WI38 (cell line): ENCODE data around the gene TAAR8.
A peak's percentile ranks its signal among the peaks of the same experiment; 100 is the strongest.
"Not testable (repeated sequence)": the region's sequence is repeated elsewhere in the genome, so short reads cannot be mapped to it uniquely, and the experiment has no call there.

Experiments used
- H3K4me3 ChIP-seq: 2 replicates; pipeline ENCODE4 v1.5.1; 2011; ENCODE audit warnings: low read depth, mild to moderate bottlenecking, control low read depth, low read length
- CTCF ChIP-seq: IDR thresholded peaks from 2 replicates; pipeline ENCODE4 v1.5.1; 2012; ENCODE audit warnings: low read depth, mild to moderate bottlenecking, control low read depth, low read length

Gene TAAR8

GRCh38 chr6:132598473-132598872 lies 46.0 kb downstream of the TAAR8 start:
- H3K4me3 ChIP-seq, result no peak overlapping the region
- TF ChIP-seq CTCF, result 0 out of 2 replicates have a peak, but pooled peaks have one; percentile 6

DNA sequence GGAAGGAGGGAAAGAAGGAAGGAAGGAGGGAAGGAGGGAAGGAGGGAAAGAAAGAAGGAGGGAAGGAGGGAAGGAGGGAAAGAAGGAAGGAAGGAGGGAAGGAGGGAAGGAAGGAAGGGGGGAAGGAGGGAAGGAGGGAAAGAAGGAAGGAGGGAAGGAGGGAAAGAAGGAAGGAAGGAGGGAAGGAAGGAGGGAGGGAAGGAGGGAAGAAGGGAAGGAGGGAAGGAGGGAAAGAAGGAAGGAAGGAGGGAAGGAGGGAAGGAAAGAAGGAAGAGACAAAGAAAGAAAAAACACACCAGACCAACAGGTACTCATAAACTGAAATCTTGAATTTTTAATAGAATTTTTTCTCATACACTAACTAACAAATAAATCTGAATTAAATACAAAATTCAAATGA lies 48.4 kb downstream of the TAAR8 start:
- not testable (repeated sequence) for H3K4me3 ChIP-seq
